CD4-positive, alpha-beta T cell treated with Interleukin-2 at 100 ng/mL for 4 hours (primary cell): ENCODE results near the gene DIPK1B.
"Not testable (repeated sequence)": the region's sequence is repeated elsewhere in the genome, so short reads cannot be mapped to it uniquely, and the experiment has no call there.

ENCODE experiments used
- DNase-seq: peaks from one replicate; pipeline ENCODE4 v3.0.0-alpha.2; 2020; ENCODE audit warnings: low spot score

DIPK1B gene

DNA sequence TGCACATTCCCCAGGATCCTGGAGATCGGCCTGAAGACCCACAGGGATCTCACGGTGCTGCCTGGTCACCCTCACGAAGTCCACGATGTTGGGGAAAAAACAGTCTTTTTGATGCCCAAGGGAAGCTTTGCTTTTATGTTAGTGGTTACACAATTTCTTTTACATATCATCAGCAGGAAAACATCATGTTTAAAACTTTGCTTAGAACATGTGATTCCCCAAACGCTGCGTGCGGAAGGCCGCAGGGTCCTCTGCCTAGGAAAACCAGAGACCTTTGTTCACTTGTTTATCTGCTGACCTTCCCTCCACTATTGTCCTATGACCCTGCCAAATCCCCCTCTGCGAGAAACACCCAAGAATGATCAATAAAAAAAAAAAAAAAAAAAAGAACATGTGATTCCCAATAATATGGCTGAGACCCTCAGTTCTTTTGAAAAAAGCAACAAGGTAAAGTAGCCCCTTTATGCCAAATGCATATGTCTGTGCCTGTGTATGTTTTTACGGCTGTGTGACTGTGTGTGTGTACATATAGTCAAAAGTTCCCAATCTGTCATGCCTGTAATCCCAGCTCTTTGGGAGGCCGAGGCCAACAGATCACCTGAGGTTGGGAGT, 13.6 kb upstream of the DIPK1B start:
- DNase-seq: no peak

DNA sequence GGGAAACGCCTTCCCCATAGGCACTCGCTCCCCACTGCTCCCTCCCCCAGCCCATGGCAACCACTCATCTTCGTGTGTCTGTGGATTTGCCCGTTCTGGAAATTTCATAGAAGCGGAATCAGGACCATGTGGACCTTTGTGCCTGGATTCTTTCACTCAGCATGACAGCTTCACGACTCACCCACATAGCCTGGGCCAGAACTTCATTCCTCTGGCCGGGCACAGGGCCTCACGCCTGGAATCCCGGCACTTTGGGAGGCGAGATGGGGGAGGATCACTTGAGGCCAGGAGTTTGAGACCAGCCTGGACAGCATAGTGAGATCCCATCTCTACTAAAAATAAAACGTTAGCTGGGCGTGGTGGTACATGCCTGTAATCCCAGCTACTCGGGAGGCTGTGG, 12.1 kb upstream of the DIPK1B start:
- no peak for DNase-seq

DNA sequence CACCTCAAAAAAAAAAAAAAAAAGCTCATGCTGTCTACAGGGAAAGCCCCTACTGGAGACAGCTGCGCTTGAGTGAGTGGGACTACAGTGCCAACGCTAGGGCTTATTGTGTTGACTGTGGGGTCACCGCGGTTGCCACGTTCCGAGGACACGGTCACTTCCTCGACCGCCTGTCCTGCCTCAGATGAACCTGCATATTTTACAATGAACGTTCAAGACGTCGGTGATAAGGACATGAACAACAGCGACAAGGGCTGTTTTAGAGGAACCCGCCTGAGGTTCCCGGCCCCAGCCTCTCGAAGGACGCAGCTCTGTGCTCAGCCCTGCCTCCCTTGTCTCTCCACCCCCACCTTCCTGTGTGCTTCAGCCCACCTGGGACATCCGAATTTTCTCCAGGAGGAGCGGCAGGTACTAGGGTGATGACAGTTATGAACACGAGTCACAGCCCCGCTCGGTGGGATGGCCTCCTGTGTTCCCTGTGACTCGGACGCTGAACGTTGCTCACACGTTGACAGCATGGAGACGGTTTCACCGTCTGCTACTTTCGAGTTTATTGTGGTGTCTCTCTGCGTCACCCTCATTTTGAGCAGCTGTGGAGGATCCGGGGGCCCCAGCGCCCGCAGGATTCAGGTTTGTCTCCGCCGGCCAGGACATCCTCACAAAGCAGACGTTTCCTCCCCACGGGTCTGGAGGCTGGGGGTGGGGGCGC, 11.3 kb upstream of the DIPK1B start:
- peak; percentile 45 for DNase-seq

DNA sequence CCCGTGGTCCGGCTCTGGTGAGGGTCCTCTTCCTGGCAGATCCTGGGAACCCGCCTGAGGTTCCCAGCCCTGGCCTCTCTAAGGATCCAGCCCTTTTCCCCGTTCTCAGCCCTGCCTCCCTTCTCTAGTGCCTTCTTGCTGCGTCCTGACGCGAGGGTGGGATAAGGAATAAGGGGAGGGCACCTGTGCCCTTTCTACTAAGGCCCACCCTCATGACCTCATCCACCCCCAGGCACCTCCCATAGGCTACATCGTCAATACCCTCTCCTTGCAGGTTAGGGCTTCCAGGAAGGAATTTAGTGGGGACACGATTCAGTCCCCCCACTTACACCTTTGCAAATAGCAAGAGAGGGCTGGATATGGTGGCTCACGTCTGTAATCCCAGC, 10.7 kb upstream of the DIPK1B start:
- DNase-seq: no peak

DNA sequence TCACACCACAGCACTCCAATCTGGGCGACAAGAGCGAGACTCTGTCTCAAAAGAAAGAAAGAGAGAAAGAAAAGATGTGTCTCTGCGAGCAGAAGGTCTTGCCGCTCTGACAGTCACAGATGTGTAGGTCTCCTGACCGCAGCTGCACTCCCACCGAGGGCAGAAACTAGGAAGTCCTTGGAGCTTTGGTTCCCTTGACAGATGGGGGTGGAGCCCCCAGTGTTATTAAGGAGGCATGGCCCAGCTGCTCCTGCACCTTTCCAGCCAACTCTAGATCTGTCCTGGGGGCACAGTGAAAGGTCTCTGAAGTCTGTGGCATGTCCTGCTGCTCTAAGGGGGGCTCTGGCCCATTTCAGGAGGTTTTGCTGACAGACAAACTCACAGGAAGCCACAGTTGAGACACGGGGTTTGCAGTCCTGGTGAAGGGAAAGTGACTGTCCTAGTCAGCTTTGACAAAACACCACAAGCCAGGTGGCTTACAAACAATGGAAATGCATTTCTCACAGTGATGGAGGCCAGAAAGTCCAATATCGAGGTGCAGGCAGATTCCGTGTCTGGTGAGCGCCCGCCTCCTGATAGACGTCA, 9.0 kb upstream of the DIPK1B start:
- DNase-seq: no peak

DNA sequence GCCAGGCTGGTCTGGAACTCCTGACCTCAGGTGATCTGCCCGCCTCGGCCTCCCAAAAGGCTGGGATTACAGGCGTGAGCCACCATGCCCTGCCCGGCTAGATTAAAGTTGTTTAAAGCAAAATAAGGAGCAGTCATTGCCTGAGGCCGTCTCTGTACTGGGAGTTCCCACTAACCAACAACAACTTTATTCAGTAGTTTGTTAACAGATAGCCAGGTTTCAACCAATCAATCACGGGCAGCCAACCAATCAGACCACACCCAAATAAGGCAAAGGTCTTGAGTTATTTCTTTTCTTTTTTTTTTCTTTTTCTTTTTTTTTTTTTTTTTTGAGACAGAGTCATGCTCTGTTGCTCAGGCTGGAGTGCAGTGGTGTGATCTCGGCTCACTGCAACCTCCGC, 7.6 kb upstream of the DIPK1B start:
- DNase-seq: not testable (repeated sequence)

DNA sequence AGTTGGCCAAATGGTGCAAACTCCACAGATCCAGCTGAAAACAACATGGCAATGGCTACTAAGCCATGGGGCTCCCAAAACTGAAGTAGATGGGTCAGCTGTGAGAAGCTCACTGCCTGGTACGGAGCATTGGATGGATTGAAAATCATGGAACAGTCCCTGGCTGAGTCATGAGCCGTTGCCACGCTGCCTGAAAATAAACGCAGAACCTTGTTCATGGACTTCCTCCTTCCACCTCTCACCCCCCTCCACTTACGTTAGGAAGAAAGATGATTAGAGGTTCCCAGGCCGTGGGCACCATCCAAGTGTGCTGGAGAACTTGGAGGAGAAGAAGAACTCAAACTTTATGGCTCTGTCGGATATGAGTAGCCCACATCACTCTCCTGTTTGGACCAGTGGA, 6.8 kb upstream of the DIPK1B start:
- DNase-seq: no peak

DNA sequence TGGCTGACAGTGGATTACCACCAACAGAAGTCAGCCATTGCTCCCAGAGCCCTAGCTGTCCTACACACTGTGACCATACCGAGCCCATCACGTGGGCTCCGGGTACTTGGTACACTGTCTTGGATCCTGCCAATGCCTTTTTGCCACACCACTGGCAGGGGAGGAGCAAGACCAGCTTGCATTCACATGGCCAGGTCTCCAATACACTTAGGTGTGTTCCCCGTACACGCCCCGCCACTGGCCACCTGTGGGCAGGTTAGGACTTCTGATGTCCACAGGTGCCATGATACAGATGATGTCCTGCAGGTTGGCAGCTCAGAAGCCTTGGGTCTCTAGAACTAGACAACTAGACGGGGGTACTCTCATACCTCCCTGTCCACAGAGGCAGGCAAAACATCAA, 5.4 kb upstream of the DIPK1B start:
- no peak for DNase-seq

DNA sequence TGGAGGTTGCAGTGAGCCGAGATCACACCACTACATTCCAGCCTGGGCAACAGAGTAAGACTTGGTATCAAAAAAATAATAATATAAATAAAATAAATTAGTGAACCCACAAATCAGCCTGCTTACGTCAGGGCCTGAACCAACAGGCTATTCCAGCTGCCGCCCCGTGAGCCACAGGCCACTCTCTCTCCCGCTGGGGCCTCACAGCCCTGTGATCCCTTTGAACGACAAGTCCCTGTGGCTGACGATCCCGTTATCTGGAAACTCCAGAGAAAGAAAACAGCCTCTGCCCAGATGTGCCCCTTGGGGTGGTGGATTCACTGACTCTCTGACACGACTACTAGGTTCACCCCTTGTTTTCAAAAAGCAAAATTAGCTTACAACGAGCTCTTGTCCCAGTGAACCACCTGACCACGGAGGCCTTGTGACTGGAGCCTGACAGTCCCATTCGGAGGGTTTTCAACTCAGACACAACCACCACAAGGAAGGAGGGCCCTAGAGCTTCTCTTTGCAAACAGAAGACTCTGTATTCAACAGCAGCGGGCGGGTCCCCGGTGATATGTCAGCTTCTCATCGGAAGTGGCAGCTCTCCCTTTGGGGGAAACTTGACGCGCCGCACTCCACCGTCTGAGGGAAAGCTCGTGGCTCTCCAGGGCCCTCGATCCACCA, 4.4 kb upstream of the DIPK1B start:
- no peak for DNase-seq

DNA sequence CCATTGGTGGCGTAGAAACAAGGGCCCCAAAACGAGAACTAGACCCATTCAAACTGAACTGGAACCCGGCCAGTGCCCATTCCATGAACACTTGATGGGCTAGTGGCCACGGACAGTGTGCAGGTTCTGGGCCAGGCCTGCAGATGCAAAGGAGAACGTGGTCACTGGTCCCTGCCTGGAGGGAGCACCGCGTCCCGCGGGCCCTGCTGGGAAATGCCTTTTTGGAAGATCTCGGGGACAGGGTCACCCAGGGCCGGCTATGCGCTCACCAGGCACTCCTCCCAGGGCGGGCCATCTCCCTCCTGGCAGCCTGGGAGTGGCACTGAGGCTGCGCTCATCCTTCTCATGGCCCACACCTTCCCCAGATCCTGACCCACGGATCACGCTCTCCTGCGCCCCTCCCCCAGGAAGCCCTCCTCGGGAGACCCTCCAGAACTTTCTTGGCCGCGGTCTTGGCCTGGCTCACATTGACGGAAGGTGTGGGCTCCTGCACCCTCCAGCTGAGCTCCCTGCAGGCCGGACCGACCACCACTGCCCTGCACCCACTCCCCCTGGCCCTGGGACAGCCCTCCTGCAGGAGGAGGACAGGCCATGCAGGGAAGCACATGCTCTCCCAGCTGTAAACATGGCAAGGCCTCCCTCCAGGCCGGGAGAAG, 2.8 kb upstream of the DIPK1B start:
- DNase-seq: no peak

DNA sequence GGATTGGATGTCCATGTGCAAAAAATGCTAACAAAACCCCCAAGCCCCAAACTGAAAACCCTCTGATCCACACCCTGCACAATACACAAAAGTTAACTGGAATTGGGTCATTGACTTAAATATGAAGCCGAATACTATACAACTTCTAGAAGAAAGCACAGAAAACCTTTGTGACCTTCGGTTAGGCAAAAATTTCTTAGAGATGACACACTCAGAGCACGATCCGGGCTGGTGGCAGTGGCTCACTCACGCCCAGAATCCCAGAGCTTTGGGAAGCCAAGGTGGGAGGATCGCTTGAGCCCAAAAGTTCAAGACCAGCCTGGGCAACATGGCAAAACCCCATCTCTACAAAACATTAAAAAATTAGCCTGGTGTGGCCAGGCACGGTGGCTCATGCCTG, 1.8 kb upstream of the DIPK1B start:
- no peak for DNase-seq

DNA sequence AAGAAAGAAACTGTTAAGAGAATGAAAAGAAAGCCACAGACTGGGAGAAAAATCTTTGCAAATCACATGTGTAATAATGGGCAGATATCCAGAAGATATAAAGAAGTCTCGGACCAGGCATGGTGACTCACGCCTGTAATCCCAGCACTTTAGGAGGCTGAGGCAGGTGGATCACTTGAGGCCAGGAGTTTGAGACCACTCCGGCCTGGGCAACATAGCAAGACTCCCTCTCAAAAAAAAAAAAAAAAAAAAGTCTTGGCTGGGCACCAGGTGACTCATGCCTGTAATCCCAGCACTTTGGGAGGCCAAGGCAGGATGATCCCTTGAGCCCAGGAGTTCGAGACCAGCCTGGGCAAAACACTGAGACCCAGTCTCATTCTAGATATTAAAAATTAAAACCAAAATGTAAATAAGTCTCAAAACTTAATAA, 1.1 kb upstream of the DIPK1B start:
- not testable (repeated sequence) for DNase-seq

DNA sequence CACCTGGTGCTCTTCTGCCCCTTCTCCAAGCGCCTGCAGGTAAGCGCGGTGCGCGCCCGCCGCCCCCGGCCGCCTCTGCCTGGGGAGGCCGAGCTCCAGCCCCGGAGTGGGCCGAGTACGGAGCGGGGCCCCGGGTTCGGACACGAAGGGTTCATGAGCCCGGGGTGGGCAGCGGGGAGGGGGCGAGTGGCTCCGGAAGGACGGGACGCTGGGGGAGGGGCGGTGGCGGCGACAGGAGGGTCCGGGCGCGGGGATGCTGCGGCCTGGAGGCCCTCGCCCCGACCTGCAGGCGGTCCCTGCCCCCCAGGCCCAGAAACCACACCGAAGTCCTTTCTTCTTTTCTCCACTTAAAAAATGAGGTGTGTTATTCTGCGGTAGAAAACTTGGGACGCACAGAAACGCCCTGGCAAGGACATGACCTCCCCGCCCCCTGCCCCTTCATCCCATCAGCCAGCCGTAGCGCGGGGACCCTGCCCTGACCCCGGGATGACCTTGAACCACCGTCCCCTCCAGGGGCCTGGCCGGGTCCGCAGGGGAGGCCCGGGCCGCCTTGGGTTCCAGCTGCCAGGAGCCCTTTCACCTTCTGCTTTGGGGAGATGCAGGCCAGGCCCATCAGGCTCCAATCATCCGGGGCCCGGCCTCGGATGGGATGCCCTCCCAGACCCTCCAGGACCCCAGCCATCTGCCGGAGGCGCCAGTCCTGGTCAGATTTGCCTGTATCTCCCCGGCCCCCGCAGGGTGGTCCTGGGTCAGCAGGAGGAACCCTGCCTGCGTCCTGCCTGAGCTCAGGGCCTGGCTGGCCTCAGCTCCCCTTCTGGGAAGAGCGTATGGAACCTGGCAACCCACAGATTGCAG, 545 bp downstream of the DIPK1B start:
- no peak for DNase-seq

DNA sequence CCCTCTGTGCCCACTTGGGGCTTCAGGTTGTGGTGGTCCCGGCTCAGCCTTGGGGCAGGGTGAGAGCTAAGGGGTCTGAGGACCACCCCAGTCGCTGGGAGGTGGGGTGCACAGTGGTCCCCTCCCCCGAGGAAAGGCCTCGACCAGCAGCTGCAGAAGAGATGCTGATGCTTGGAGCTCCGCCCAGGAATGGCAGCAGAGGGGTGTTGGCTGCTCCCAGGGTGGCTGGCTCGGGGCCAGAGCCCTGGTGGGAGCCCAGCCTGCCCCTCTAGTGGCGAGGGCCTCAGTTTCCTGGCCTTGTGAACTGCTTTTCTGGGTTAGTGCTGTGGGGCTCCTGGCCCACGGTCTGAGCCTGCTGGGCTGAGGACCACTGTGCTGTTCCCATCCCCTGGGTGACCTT, 1.2 kb downstream of the DIPK1B start:
- DNase-seq: no peak

DNA sequence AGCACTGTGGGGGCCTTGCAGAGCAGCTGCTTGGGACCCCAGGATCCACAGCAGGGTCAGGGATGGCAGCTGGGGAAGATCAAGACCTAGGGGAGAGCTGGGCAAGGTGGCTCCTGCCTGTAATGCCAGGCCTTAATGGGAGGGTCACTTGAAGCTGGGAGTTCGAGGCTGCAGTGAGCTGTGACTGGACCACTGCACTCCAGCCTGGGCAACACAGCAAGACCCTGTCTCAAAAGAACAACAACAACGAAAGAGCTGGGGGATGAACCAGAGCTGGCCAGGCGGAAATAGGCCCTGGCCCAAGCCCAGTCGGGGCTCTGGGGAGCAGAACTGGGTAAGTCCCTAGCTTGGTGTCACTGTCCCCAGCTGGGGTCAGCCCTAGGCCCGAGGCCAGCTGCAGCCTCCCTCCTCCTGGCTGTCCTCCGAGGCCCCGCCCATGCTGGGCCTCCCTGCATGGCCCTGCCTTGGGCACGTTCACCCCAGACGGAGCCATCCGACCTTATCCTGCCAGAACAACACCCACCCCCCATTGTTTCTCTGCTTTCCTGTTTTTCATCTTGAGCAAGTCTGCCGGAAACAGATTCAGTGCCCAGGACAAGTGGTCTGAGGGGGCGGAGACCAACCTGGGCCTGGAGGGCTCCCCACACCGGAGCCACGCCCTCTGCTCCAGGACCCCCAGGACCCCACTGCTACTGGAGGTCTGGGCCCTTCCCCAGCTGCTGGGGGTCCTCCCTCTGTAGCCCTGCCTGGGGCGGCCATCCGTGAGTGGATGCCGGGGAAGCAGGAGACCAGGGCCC, 1.9 kb downstream of the DIPK1B start:
- DNase-seq: no peak

DNA sequence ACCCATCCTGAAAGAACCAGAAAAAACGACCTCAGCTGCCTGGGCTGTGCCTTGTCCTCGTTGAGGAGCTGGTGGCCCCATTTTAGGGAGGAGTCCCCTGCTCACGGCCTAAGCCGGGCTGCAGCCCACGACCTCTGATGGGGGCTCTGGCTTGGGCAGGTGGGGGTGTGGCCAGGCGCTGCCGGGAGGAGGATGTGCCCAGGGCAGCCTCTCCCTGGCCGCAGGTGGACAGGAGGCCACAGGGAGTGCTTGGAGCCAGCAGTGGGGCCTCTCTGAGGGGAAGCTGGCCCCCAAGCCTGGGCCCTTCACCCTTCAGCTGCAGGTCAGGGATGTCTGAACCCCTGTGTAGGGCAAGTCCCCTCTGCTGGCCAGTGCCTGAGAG, 2.5 kb downstream of the DIPK1B start:
- DNase-seq: no peak

DNA sequence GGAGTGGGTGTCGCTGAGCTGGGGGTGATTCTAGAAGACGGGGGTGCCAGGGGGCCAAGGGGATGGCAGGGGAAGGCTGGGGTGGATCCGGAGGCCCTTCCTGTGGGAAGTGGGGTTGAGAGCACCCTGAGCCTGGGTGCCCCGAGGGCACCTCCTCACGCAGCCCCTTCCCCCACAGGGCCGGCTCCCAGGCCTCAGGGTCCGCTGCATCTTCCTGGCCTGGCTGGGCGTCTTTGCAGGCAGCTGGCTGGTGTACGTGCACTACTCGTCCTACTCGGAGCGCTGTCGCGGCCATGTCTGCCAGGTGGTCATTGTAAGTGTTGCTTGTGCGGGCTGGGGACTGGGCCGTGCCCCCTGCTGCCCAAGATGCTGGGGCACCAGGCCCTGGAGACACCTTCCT, 5.0 kb downstream of the DIPK1B start:
- DNase-seq: no peak

DNA sequence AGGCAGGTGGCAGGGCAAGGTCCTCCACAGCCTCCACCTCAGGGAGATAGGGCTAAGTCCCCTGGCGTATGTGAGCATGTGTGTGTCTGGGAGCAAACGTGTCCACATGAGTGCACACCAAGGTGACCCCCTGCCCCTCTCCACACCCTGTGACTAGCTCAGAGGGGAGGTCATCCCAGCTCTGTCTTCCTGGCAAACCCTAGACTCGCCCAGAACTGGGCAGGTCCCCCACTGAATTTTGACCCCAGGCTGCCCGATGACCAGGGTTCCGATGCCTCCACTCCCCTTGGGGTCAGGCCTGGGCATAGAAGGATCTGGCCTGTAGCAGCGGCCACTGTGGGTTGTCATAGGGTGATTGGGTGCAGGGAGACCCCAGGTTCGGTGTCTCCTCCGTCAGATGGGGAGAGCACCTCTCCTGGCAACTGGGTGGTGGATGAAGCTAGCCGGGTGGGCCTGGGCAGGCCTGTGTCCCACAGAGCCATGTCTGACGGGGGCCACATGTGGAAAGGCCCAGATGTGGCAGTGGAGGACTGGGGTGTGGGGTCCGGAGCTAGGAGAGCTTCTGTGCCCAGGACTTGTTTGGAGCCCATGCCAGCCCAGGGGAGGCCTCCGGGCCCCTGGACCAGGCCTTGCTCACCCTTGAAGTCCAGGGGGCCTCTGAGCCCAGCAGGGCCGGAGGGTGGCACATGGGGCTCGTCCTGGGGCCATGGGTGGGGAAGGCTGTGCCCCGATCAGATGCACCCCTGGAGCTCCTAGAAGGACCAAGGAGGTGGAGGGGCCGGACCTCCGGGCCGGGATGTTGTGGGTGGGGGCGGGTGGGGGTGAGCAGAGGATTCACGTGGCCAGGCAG, 6.2 kb downstream of the DIPK1B start:
- no peak for DNase-seq

DNA sequence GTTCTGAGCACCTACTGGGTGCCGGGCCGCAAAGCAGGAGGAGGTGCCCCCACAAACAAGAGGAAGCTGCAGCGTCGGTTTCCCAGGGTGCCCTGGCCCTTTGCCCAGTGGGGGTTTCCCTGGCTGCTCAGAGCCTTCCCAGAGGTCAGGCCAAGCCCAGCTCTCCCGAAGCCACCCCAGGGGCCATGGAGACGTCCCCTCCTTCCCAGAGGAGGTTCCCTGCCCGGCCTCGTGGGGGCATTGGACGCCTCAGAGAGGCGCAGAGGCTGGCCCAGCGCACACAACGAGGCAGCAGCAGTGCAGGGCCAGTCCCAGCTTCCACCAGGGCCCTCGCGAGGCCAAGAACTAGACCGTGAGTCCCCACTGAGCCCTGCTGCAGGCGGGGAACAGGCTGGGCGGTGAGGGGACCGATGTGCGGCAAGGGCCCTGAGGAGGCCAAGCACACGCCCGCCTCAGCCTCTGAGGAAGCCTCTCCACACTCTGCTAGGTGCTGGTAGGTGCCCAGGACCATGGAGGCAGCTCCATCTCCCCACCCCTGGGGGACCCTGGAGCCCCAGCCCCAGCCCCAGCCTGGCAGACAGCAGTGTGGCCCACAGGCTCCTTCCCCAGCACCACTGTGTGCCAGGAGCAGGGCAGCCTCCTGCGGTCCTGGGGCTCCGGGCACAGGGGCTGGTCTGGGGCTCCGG, 7.0 kb downstream of the DIPK1B start:
- DNase-seq: no peak
